ENCODE measurements around the gene CBFA2T2. TPM values are rescaled to one million over a fixed set of nuclear protein-coding genes. Genes with fewer than 3 reads are reported as not detected.

CBFA2T2 gene
- total RNA-seq, 1 donor from 2014 or later = 58.1 TPM

DNA sequence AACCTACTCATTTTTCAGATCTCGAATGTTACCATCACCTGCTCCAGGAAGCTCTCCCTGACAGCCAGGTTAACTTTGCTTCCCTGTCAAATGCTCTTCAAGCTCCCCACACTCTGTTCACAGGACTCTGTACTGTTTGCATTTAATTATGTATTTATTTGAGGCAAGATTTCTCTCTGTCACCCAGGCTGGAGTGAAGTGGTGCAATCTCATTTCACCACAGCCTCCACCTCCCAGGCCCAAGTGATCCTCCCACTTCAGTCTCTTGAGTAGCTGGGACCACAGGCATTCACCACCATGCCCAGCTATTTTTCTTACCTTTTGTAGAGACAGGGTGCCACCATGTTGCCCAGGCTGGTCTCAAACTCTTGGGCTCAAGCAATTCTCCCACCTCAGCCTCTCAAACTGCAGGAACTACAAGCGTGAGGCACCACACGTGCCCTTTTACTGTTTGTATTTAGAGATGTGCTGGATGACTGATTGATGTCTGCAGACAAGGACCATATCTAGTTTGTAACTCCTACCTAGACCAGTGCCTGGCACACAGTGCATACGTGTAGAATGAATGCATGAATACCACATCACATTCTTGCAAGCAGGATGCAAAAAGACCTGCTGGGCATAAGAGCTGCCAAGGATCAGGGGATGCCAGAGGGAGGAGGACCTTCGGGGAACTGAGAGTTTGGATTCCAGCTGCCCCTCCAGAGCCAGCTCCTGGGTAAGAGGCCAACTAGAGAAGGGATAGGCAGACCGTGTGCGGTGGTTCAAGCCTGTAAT, 15.6 kb upstream of the CBFA2T2 start:
- Mint-ChIP-seq H3K27ac (no peak overlapping the region), H3K4me1 (ENCODE audit: low read depth) (peaks cover 20% of the 10 kb centered on the region), H3K36me3 (ENCODE audit: insufficient read depth) (no peaks in the 10 kb centered on the region), H3K4me3 (ENCODE audit: low read depth) (no peak overlapping the region), H3K27me3 (peaks cover 17% of the 10 kb centered on the region), H3K9me3 (ENCODE audit: low read depth) (no peaks in the 10 kb centered on the region)
- TF ChIP-seq, protein P1, sequence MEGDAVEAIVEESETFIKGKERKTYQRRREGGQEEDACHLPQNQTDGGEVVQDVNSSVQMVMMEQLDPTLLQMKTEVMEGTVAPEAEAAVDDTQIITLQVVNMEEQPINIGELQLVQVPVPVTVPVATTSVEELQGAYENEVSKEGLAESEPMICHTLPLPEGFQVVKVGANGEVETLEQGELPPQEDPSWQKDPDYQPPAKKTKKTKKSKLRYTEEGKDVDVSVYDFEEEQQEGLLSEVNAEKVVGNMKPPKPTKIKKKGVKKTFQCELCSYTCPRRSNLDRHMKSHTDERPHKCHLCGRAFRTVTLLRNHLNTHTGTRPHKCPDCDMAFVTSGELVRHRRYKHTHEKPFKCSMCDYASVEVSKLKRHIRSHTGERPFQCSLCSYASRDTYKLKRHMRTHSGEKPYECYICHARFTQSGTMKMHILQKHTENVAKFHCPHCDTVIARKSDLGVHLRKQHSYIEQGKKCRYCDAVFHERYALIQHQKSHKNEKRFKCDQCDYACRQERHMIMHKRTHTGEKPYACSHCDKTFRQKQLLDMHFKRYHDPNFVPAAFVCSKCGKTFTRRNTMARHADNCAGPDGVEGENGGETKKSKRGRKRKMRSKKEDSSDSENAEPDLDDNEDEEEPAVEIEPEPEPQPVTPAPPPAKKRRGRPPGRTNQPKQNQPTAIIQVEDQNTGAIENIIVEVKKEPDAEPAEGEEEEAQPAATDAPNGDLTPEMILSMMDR (IDR thresholded peaks at IDR 0.05; ENCODE audit: unreplicated experiment) = no peak
- no peak for DNase-seq (ENCODE audit: low spot score, unreplicated experiment)

DNA sequence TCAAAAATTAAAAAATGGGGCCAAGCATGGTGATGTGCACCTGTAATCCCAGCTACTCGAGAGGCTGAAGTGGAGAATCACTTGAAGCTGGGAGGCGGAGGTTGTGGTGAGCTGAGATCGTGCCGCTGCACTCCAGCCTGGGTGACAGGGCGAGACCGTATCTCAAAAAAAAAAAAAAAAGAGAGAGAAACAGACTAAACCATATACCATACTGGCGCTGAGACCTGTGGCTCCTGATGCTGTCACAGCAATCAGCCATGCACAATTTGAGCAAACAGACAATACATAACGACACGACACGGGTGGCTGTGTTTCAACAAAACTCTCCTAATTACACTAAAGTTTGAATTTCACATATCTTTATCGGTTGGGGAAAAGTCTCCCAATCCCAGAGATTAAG, 14.9 kb upstream of the CBFA2T2 start:
- Mint-ChIP-seq H3K36me3 (ENCODE audit: insufficient read depth) (no peaks in the 10 kb centered on the region), H3K4me3 (ENCODE audit: low read depth) (no peak overlapping the region), H3K9me3 (ENCODE audit: low read depth) (no peaks in the 10 kb centered on the region), H3K27ac (no peak overlapping the region), H3K4me1 (ENCODE audit: low read depth) (peaks cover 20% of the 10 kb centered on the region), H3K27me3 (peaks cover 17% of the 10 kb centered on the region)
- TF ChIP-seq, protein P1 (IDR thresholded peaks at IDR 0.05; ENCODE audit: unreplicated experiment) = no peak
- DNase-seq (ENCODE audit: low spot score, unreplicated experiment) = no peak

DNA sequence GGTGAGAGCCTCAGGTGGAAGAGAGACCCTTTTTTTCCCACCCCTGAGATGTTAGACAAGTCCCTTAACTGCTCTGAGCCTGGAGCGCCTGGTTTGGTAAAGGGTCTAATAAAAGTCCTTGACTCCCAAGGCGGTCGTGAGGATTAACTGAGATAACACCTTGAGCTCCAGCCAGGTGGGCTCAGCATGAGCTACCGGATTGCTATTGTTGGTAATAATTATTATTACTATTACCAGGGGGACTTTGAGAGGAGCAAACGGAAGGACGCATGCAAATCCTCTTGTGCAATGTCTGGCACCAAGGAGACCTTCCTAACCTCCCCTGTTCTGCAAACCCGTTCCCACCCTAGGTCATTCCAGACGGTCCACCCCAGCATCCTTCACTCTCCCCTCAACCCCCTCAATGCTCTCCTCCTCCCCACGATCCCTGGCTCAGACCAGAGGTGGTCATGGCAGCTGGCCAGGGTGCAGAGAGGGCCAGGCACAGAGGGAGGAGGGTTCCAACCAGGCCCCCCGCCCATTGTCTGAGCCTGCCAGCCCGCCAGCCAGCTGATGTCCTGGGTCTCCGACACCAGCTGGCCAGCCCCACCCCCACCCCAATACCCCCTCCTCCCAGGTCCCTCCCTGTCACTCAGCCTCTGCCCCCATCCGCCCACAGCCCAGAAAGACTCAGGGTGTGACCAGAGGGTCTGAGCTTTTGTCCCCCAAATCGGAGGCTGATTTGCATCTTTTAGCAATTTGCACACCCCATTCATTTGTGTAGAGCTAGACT, 14.3 kb upstream of the CBFA2T2 start:
- no peaks in the 10 kb centered on the region for H3K36me3 Mint-ChIP-seq (ENCODE audit: insufficient read depth)

DNA sequence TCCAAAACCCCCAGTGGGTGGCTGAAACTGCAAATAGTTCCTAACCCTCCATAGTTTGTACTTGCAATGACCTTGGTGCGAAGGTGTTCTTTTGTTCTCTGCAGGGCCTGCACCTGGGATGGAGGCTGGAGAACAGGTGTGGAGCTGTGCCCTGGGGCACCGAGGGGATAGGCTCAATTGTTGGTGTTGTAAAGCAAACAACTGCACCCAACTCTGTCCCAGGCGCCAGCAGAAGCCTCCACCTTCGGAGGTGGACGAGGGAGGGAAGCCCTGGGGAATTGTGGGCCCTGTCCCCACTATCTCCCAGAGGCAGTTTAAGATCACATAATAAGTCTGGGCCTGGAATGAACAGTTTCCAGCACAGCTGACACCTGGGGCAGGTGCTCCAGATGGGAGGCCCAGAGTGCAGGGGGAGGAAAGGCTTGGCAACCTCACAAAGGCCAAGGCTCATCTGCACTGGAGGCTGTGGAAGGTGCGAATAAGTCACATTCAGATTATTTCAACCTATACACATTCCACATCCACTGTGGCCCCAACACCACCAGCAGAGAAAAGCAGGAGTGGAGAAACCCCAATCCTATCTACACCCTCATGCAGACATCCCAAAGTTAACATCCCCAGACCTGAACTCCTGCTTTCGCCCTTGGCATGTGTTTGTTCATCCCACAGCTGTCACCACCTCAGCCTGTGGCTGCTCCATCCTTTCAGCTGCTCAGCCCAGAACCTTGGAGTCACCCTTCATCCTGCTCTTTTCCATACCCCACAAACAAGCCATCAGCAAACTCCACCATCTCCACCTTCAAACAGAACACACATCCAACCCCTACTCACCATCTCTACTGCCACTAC, 12.3 kb upstream of the CBFA2T2 start:
- no peaks in the 10 kb centered on the region for H3K9me3 Mint-ChIP-seq (ENCODE audit: low read depth)

More for the DNA sequence above, 14.3 kb upstream of the CBFA2T2 start:
- H3K9me3 Mint-ChIP-seq (ENCODE audit: low read depth) = no peaks in the 10 kb centered on the region
- H3K4me3 Mint-ChIP-seq (ENCODE audit: low read depth) = no peak overlapping the region
- no peak overlapping the region for H3K27ac Mint-ChIP-seq
- TF ChIP-seq, protein P1 (IDR thresholded peaks at IDR 0.05; ENCODE audit: unreplicated experiment) = no peak
- H3K27me3 Mint-ChIP-seq = peaks cover 17% of the 10 kb centered on the region
- no peak for DNase-seq (ENCODE audit: low spot score, unreplicated experiment)
- H3K4me1 Mint-ChIP-seq (ENCODE audit: low read depth) = peaks cover 20% of the 10 kb centered on the region

More for the DNA sequence above, 12.3 kb upstream of the CBFA2T2 start:
- Mint-ChIP-seq H3K36me3 (ENCODE audit: insufficient read depth) (no peaks in the 10 kb centered on the region), H3K4me1 (ENCODE audit: low read depth) (peaks cover 20% of the 10 kb centered on the region), H3K27me3 (peaks cover 17% of the 10 kb centered on the region), H3K27ac (peak overlapping the region; percentile 87), H3K4me3 (ENCODE audit: low read depth) (no peak overlapping the region)
- DNase-seq (ENCODE audit: low spot score, unreplicated experiment) = no peak
- TF ChIP-seq, protein P1 (IDR thresholded peaks at IDR 0.05; ENCODE audit: unreplicated experiment) = no peak
